GM12878 (cell line): ENCODE measurements around the gene TCIRG1.

Source experiments
- FOXK2 ChIP-seq: fragments of 450-650 bp; IDR thresholded peaks from 2 replicates; pipeline ENCODE4 v1.6.1; 2017; ENCODE audit warnings: mild to moderate bottlenecking, moderate library complexity
- RFX5 ChIP-seq: IDR thresholded peaks from 2 replicates; pipeline ENCODE4 v1.6.1; 2011; ENCODE audit warnings: low read depth, low read length, improper control_type of control experiment
- SREBF2 ChIP-seq: IDR thresholded peaks from 2 replicates; pipeline ENCODE4 v1.6.1; 2012; ENCODE audit warnings: mild to moderate bottlenecking, low read length
- TBL1XR1 ChIP-seq: IDR thresholded peaks from 2 replicates; pipeline ENCODE4 v1.6.1; 2012; ENCODE audit warnings: low read depth, low read length, improper control_type of control experiment
- TF ChIP-seq, protein P1 (sequence below): fragments of 450-650 bp; IDR thresholded peaks from 2 replicates; pipeline ENCODE4 v1.6.1; 2016; ENCODE audit warnings: mild to moderate bottlenecking
- TF ChIP-seq, protein P2 (sequence below): IDR thresholded peaks from 2 replicates; pipeline ENCODE4 v1.6.1; 2012; ENCODE audit warnings: low read depth, low read length, improper control_type of control experiment
- TF ChIP-seq, protein P3 (sequence below): IDR thresholded peaks from 2 replicates; pipeline ENCODE4 v1.6.1; 2012; ENCODE audit warnings: low read length, inconsistent platforms
- TF ChIP-seq, protein P4 (sequence below): IDR thresholded peaks from 2 replicates; pipeline ENCODE4 v1.6.1; 2011; ENCODE audit warnings: mild to moderate bottlenecking, low read depth, low read length, moderate library complexity; ENCODE audit not compliant: insufficient replicate concordance

DNA sequence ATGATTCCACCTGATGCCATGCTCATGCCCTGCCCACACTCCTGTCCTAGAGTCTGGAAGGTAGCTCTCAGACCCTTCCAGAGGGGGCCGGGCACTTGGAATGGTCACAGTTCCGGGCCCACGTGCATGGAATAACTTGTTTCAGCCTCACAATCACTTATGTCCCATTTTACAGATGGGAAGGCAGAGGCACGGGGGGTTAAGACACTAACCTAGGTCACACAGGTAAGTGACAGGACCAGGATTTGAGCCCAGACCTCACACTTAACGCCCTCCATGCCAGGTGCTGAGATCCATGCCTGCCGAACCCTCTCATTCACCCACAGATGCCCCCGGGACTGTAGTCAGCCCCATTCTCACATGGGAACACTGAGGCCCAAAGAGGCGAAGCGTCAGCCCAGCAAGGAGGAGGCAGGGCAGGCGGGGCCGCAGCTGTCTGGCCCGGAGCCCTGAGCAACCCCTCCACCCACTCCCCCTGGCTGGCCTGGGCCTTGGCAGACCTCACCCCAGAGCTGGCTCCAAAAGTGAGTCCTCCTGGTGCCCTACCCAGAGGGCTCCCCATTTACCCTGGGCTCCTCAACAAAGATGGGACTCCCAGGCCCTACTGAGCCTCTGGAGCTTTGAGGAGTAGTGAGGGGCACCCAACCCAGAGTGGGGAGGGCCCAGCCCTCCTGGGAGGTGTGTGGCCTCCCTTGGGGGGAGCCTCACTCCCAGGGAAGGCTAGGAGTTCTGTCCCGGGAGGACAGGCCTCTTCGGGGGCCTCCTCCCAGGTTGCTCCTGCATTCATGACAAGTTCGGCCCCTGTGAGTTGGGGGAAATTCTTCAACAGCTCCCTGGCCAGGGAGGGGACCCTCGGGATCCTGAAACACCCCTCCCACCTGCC is 31.1 kb upstream of the TCIRG1 start:
- TF ChIP-seq FOXK2, result no peak
- TF ChIP-seq, protein P1, sequence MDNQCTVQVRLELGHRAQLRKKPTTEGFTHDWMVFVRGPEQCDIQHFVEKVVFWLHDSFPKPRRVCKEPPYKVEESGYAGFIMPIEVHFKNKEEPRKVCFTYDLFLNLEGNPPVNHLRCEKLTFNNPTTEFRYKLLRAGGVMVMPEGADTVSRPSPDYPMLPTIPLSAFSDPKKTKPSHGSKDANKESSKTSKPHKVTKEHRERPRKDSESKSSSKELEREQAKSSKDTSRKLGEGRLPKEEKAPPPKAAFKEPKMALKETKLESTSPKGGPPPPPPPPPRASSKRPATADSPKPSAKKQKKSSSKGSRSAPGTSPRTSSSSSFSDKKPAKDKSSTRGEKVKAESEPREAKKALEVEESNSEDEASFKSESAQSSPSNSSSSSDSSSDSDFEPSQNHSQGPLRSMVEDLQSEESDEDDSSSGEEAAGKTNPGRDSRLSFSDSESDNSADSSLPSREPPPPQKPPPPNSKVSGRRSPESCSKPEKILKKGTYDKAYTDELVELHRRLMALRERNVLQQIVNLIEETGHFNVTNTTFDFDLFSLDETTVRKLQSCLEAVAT, result no peak
- TF ChIP-seq TBL1XR1, result no peak
- TF ChIP-seq, protein P2, sequence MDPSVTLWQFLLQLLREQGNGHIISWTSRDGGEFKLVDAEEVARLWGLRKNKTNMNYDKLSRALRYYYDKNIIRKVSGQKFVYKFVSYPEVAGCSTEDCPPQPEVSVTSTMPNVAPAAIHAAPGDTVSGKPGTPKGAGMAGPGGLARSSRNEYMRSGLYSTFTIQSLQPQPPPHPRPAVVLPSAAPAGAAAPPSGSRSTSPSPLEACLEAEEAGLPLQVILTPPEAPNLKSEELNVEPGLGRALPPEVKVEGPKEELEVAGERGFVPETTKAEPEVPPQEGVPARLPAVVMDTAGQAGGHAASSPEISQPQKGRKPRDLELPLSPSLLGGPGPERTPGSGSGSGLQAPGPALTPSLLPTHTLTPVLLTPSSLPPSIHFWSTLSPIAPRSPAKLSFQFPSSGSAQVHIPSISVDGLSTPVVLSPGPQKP, result no peak
- TF ChIP-seq, protein P3, sequence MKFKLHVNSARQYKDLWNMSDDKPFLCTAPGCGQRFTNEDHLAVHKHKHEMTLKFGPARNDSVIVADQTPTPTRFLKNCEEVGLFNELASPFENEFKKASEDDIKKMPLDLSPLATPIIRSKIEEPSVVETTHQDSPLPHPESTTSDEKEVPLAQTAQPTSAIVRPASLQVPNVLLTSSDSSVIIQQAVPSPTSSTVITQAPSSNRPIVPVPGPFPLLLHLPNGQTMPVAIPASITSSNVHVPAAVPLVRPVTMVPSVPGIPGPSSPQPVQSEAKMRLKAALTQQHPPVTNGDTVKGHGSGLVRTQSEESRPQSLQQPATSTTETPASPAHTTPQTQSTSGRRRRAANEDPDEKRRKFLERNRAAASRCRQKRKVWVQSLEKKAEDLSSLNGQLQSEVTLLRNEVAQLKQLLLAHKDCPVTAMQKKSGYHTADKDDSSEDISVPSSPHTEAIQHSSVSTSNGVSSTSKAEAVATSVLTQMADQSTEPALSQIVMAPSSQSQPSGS, result no peak
- TF ChIP-seq, protein P4, sequence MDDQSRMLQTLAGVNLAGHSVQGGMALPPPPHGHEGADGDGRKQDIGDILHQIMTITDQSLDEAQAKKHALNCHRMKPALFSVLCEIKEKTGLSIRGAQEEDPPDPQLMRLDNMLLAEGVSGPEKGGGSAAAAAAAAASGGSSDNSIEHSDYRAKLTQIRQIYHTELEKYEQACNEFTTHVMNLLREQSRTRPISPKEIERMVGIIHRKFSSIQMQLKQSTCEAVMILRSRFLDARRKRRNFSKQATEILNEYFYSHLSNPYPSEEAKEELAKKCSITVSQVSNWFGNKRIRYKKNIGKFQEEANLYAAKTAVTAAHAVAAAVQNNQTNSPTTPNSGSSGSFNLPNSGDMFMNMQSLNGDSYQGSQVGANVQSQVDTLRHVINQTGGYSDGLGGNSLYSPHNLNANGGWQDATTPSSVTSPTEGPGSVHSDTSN, result no peak
- TF ChIP-seq RFX5, result no peak
- no peak for TF ChIP-seq SREBF2
